HG02885 (cell line): ENCODE data around the gene NIT1.
"Not testable (repeated sequence)": the region's sequence is repeated elsewhere in the genome, so short reads cannot be mapped to it uniquely, and the experiment has no call there.

Experiments
- ATAC-seq: cut with Tn5 transposase; IDR thresholded peaks from one replicate; pipeline ENCODE4 v1.9.1; 2021; ENCODE audit warnings: mild to moderate bottlenecking; ENCODE audit not compliant: unreplicated experiment, poor library complexity

The NIT1 gene

DNA sequence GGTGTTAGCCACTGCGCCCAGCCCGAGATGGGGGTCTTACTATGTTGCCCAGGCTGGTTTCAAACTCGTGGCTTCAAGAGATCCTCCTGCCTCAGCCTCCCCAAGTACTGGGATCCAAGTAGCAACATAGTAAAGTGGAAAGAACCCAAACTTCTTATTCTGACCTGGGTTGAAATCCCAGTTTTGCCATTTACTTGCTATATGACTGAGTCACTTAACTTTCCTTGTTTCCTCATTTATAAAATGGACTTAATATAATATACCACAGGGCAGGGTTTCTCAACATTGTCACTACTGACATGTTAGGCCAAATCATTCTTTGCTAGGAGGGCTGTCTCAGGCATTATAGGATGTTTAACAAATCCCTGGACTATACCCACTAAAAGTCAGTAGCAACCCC lies 6.8 kb upstream of the NIT1 start:
- no peak for ATAC-seq

DNA sequence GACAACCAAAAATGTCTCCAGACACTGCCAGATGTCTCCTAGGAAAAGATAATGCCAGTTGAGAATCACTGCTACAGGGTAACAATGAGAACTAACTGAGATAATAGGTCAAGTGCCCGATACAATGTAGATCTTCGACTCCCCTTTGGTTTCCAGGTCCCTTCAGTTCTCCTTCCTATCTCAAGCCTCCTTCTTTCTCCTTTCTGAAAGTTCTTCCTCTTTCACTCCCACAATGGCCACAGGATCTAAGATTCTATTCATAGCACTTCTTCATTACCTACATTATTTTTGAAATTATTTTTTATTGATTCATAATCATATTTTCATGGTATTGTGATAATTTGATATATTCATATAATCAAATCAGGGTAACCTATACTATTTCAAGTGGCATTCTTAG lies 6.4 kb upstream of the NIT1 start:
- no peak for ATAC-seq

DNA sequence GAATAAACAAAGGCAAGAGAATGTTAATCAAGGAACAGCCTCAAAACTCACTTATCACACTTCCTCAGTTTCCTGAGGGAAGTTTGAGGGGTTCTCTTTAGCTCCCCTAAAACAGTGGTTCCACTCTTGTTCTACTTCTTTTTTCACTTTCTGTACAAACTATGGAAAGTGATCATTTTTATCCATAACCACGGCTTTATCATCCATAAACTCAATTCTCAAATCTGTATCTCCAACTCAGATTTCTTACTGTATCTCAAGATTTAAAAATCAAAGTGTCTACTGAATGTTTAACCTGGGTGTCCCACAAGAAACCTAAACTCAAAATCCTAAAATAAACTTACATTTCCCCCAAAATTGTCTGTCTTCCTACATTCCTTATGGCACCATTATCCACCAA lies 4.0 kb upstream of the NIT1 start:
- no peak for ATAC-seq

DNA sequence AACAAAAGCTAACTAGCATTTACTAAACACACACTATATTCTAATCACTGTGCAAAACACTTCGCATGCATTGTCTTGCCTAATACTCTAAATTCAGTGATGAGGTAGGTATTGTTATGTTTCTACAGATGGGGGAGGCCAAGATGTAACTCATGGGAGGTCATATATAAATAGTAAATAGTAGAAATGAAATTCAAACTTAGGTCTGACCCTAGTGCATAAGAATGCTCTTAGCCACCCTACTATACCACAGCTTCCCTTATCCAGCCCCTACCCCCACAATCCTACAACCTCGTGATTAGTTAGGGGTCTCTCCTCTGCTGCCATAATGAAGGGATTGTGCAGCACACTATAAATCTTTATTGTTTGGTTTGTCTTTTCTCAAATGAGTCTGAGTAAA lies 3.3 kb upstream of the NIT1 start:
- ATAC-seq: no peak

DNA sequence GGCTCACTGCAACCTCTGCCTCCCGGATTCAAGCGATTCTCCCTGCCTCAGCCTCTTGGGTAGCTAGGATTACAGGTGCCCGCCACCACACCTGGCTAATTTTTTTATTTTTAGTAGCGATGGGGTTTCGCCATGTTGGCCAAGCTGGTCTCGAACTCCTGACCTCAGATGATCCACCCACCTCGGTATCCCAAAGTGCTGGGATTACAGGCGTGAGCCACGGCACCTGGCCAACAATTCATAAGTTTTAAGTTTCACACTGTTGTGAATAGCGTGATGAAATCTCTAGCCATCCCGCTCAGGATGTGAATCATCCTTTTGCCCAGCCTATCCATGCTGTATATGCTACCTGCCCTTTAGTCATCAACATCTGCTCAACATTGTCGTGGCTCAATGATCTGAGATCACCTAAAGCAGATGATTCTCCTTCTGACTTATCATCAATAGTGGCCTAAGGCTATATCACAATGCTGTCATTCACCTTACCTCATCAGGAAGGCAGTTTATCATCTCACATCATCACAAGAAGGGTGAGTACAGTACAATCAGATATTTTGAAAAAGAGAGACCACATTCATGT lies 2.7 kb upstream of the NIT1 start:
- ATAC-seq: no peak

DNA sequence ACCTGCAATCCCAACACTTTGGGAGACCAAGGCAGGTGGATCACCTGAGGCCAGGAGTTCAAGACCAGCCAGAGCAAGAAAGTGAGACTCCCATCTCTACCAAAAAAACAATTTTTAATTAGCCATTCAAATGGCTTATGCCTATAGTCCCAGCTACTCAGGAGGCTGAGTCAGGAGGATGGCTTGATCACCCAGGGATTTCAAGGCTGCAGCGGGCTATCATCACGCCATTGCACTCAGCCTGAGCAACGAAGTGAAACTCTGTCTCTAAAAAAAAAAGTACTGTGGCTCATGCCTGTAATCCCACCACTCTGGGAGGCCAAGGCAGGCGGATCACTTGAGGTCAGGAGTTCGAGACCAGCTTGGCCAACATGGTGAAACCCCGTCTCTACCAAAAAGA lies 1.9 kb upstream of the NIT1 start:
- ATAC-seq: not testable (repeated sequence)

DNA sequence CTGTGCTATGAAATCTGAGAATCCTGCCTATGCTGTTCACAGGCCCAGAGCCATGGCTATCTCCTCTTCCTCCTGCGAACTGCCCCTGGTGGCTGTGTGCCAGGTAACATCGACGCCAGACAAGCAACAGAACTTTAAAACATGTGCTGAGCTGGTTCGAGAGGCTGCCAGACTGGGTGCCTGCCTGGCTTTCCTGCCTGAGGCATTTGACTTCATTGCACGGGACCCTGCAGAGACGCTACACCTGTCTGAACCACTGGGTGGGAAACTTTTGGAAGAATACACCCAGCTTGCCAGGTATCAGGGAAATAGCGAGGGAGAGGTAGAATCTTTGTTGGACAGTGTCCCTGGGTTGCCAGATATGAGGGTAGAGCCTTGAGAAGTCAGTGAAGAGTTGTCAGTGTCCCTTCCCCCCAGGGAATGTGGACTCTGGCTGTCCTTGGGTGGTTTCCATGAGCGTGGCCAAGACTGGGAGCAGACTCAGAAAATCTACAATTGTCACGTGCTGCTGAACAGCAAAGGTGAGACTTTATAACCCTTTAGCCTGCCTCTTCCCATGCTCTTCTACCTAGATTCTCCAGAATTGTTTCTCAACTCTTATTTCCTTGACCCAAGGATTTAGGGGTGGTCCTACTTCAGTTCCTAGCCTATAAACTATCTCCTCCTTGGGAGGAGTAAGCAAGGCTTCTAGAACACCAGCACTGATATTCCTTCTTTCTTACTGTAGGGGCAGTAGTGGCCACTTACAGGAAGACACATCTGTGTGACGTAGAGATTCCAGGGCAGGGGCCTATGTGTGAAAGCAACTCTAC lies 1.4 kb downstream of the NIT1 start:
- ATAC-seq: peak; percentile 67

DNA sequence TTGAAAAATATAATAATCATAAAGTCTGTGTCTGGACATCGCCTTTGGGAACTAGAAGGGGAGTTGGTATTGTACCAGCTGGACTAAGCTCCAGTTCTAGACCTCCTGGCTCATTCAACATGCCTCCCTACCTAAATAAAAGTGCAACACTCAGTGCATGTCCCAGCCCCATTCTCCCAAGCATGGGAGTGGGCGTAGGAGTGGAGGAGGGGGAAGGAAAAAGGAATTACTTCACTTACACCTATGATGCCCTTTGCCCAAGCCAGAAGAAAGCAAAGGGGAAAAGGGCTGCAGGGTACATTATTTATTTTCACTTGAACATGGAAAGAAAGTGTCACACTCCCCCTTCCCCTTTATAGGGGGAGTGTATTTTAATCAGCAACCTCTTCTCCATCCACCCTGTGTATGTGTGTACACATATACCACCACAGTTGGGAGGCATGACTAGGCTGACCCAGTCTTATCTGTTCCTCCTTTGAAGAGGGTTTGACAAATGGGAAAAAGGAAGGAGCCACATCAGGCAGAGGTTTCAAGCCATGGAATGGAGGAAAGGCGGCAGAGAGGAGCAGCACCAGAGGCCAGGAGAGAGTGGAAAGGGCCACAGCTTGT lies 3.2 kb downstream of the NIT1 start:
- ATAC-seq: no peak

DNA sequence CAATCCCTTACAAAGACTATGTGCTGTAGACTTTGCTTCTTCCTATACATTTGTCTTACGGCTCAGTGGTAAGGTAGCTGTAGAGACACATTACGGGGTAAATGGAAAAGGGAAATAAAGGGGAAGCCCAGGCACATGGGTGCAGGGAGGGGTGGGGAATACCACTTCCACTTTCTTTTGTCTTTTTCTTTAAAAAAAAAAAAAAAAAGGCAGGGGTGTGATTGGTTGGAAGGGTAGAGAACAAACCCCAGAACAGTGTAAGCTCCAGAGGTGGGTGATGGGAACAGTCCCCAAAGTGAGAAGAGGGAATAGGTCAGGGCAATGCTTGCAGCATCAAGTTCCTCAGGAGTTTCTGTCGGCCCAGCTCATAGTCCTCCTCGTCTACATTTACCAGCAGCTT lies 3.9 kb downstream of the NIT1 start:
- no peak for ATAC-seq

DNA sequence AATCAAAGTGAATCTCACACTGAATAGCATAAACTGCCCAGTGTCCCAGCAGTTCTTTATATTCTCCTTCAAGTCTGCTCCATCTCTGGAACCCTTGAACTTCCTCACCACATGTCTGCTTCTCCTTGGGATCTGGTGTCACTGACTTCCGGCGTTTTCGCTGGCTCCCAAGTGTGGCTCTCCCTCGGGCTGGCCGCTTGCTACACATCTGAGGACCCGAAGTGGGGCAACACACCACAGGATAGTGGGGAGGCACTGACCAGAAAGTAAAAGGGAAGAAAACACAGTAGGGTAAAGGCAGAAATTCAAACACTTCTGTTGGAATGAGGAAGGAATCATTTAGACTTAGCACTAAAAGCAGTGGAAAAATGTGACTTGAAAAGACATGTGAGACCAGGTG lies 5.1 kb downstream of the NIT1 start:
- no peak for ATAC-seq

DNA sequence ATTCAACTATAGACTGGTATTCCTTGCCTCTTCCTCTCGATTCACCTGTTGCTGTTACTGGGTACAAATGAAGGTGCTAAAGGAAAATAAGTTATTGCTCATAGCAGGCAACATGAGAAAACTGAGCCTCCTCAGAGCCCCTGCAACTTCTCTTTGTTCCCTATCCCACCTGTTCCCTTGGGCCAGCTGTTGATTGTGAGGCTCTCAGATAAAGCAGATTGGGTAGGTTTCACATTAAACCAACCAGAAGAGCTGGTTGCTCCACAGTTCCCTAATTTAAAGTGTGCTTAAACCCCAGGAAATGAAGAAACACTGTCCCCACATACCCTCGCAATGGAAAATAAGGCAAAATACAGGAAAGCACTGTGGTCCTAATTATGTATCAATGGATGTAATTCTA lies 9.7 kb downstream of the NIT1 start:
- ATAC-seq: no peak

DNA sequence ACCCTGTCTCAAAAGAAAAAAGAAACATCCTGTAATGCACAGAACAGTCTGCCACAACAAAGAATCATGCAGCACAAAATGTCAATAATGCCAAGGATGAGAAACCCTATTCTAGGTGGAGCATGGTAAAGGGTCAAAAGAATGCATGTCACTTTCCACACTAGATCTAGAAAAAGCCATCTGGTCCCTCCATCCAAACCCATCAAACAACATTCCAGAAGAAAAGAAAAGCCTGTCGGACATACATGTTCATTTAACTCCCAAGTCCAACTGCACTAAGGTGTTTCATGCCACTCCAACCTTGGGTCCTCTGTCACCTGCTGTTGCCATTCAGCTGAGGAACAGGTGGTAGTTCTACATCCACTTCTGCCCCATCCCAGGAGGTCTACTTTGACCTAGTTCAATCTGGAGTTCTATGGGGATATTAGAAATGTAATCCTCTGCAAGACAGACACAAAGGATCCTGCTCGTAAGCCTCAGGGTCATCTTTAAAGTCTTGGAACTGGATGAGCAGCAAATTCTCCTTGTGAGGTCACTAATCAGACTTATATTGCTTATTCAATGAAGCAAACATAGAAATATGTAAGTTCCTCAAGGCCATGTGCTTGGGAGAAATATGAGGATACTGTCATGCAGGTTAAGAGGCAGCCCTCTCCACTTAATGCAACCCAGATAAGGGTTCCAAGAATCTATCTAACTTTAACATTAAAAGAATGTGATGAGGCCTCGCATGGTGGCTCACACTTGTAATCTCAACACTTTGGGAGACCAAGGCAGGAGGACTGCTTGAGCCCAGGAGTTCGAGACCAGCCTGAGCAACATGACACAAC lies 10.9 kb downstream of the NIT1 start:
- ATAC-seq: no peak

DNA sequence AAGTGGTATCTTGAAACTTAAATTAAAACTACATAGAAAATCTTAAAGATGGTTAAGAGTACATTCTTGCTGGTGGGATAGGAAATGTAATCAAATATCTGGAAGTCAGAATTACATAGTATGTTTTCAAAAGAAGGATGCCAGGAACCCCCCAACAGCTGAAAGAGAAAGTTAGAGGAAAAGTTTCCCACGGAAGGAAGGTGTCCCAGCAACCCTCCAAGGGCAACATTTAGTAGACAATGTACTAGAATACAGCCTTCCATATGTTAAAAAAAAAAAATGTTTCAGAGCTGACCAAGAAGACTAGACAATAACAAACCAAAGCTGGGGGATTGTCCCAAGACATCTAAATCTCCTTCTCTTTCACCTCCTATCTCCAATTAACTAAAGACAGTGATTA lies 12.4 kb downstream of the NIT1 start:
- ATAC-seq: no peak

DNA sequence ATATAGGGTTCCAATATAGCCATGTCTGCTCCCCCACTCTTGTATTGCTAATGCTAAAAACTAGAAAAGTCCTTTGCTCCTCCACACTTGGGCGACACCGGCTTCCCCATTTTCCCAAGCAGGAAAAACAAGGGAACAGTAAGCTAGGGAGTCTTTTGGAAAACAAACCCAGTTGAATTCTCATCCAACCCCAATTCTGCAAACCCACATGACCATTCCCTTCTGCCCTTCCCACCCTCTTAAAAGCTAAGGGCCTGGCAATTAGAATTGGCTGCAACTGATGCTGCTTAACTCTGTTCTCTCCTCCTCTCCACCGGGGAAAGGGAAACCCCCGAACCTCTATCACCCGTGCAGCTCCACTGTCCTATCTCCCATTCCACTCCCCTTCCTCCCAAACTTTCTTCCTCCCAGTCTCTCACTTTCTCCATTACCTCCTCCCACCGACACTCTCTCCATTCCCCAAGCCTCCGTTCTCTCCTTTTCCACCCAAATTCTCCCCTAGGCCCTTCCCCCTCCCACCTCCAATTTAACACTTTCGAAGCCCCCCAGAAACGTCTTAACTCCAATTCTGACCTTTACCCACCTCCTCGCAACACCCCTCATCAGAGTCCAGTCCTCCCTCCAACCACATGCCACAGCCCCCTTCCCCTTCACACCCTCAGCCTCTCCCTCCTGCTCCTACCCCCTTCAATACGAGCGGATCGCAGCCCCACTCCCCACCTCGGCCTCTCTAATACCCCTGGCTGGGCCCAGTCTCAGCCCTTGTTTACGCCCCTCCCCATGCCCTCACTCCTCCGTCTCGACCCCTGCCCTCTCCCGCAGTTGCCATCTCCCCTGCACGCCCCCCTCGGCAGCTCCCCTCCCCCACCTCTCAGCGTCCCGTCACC lies 13.9 kb downstream of the NIT1 start:
- no peak for ATAC-seq

DNA sequence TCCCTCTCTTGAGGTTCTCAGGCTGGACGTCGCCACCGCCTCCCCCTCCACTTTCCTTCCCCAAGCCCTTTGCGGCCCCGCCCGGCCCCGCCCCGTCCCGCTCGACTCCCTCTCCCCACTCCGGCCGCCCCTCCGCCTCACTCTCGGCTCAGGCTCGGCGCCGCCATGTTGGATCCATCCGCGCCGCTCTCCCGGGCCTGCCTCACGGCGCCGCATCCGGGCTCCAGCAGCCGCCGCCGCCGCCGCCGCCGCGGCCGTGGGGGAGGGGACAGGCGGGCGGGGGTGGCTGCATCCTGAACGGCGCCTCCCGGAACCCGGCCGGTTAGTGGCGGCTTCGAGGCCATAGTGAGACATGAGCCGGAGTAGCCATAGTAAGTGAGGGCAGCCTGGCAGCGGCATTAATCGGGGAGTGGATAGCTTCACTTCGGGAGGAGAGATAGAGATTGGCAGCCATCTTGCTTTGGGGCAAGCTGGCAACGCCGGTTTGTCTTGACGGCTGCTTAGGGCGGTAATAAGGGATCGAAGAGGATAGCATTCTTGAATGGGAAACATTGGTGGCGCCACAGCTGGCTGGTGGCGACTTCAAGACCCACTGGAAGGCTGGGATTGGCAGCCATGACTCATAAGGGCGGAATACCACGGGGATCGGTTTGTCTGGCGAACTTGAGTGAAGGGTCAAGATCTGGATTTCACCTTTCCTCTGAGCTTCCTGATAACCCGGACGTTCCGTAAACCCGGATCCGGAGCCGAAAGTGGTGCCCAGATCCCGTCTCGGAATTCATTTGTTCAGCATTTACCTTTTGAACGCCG lies 14.7 kb downstream of the NIT1 start, which contains the start of gene DEDD:
Gene DEDD (minus strand): TSS at position 258 of the 810 bp plus-strand sequence. CDS start 8,205 bp downstream, outside the sequence.
- peak; percentile 94 for ATAC-seq

DNA sequence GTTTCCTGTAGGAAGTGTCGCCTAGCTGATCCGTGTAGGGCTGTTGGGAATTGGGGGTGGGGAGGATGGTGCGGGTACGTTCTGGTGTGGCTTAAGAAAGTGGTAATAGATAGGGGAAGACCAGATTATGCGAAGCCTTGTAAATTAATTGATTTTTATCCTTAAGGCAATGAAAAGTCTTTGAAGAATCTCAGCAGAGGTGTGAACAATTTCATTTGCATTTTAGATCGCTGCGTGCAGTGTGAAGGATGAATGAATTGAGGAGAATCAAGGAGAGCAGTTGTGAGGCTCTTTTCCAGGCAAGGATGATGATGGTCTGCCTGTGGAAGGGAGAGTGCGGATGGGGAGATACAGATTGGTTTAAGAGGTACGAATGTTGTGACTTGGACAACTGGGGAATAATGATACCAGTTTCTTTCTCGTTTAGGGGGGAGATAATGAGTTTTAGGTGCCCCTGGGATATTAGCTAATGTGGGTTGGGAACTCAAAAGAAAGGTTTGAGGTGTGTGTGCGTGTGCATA lies 15.4 kb downstream of the NIT1 start:
- ATAC-seq: no peak

DNA sequence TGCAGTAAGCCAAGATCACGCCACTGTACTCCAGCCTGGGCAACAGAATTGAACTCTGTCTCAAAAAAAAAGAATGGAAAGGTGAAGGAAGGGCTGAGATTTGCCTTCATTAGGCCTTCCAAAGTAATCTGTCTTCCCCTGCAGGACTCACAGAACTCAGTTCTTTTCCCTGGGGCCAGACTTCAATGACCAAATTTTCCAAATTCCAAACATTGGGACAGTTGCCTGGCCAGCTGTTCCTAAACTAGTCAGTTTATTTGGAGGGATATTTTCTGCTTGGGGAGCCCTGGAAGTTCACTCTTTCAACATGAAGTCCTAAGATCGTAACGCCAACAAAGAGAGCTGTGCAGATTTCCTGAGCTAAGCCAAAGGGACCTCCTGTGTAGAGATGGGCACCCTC lies 20.0 kb downstream of the NIT1 start:
- ATAC-seq: no peak

DNA sequence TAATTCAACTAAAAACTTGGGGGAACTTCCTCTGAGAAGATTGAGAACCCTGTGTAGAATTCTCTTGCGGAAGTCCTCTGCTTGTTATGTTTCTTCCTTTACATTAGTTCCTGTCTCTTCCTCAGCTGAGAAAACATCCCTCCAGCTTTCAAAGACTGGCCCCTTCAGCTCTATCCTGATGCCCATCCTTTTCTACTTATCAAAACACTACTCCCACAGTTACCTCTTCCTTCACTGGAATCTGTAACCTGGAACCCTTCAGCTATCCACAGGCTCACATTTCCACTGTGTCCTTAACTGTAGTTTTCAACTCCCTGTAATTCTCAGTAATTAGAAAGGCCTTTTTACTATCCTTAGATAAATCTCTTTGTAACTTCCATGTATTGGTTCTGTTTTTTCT lies 20.5 kb downstream of the NIT1 start:
- no peak for ATAC-seq

DNA sequence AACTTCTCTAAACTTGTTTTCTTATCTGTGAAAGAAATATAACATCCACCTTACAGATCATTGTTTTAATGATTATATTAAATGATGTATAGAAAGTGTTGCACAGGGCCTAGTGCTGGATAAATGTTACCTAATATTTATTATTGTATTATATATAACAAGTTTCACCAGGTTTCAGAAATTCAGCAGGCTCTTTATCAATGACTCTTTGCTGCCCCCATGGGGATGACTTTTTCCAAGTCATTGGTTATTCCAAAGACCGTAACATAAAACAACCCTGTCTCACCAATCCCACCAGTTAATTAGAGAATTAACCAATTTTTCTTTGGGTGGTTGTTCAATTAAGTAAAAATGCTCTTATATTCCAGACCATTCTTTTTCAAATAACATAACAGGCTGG lies 21.9 kb downstream of the NIT1 start:
- ATAC-seq: no peak
